ENCODE data around the gene ATG16L2. TPM values are rescaled to one million over a fixed set of nuclear protein-coding genes. Genes with fewer than 3 reads are reported as not detected.

ATG16L2 gene
- total RNA-seq, 1 donor from 2014 or later: 104 TPM

DNA sequence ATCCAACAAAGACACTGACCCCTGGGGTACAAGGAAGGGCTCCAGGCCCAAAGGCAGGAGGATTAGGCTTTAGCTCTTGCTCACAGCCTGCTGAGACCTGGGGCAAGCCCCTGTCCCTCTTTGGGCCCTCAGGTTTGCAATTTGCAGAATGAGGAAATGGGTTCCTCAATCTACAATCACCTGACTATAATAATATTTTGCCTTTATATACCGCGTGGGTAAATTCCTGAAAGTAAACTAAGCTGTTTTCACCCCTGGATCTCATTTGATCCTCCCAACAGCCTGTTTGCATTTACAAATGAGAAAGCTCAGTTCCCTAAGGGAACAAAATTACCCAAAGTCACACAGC is 21.2 kb upstream of the ATG16L2 start:
- no peak for ATAC-seq
- peak overlapping the region; percentile 70 for H3K4me3 ChIP-seq
- intact Hi-C loops (cut with DNase I): loop anchor here (10.0 kb wide), 1 partner anchor 58 kb away; no protein-coding TSS in a partner anchor
- no peaks in the 10 kb centered on the region for H3K9me3 ChIP-seq
- no peak for DNase-seq
- H3K27ac ChIP-seq: peak overlapping the region; percentile 79
- H3K4me1 ChIP-seq: peaks cover 48% of the 10 kb centered on the region
- no peaks in the 10 kb centered on the region for H3K36me3 ChIP-seq
- H3K27me3 ChIP-seq (ENCODE audit: low read depth): no peaks in the 10 kb centered on the region
- no peak for TF ChIP-seq CTCF (IDR thresholded peaks at IDR 0.05)

- ATAC-seq (peak; percentile 98), DNase-seq (peak; percentile 97)
- peaks cover 41% of the 10 kb centered on the region for H3K4me1 ChIP-seq
- no peaks in the 10 kb centered on the region for H3K36me3 ChIP-seq
- TF ChIP-seq CTCF (IDR thresholded peaks at IDR 0.05): peak; percentile 98
- intact Hi-C loops (cut with DNase I): loop anchor here (10.0 kb wide), 1 partner anchor 59 kb away; no protein-coding TSS in a partner anchor
- peak within 1 kb of the TSS; percentile 70 for H3K4me3 ChIP-seq
- no peaks in the 10 kb centered on the region for H3K27me3 ChIP-seq (ENCODE audit: low read depth)
- peak within 1 kb of the TSS; percentile 79 for H3K27ac ChIP-seq
- no peaks in the 10 kb centered on the region for H3K9me3 ChIP-seq
Observed at GRCh38 chr11:72793425-72794367, 20.5 kb upstream of the ATG16L2 start, which contains the start of gene STARD10. STARD10 (minus strand) TSS chr11:72794047; CDS start chr11:72781181, 12,866 bp downstream.

- Histone ChIP-seq H3K36me3 (no peaks in the 10 kb centered on the region), H3K27ac (no peak overlapping the region), H3K4me3 (no peak overlapping the region), H3K4me1 (peaks cover 11% of the 10 kb centered on the region), H3K9me3 (no peaks in the 10 kb centered on the region), H3K27me3 (ENCODE audit: low read depth) (no peaks in the 10 kb centered on the region)
- intact Hi-C loops (cut with DNase I): loop anchor here (10.0 kb wide), 1 partner anchor 64 kb away; no protein-coding TSS in a partner anchor
- ATAC-seq: no peak
- TF ChIP-seq CTCF (IDR thresholded peaks at IDR 0.05): no peak
- no peak for DNase-seq
Observed at GRCh38 chr11:72798361-72798760, 15.8 kb upstream of the ATG16L2 start.

DNA sequence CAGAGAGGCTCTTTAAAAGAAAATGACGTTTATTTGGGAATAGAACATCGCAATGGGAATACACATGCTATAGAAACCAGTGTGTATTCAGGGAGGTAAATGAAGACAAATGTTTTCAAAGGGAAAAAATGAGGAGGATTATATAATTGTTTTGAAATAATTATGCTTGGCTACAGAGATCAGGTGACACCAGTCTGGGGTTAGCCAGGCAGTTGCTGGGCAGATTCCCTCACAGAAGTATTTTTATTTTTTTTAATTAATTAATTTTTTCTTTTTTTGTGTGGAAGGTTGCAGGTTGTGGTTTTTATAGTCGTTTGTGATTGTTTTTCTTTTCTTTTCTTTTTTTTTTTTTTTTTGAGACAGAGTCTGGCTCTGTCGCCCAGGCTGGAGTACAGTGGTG is 14.8 kb upstream of the ATG16L2 start:
- intact Hi-C loops (cut with DNase I): loop anchor here (10.0 kb wide), 1 partner anchor 65 kb away; no protein-coding TSS in a partner anchor

DNA sequence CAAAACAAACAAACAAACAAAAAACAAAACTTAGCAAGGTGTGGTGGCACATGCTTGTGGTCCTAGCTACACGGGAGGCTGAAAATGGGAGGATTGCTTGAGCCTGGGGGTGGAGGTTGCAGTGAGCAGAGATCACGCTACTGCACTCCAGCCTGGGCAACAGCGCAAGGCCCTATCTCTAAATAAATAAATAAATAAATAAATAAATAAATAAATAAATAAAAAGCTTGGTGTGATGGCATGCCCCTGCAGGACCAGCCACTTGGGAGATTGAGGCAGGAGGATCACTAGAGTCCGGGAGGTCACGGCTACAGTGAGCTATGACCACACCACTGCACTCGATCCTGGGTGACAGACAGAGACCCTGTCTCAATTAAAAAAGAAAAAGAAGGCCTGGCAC is 11.4 kb upstream of the ATG16L2 start:
- no peaks in the 10 kb centered on the region for H3K27me3 ChIP-seq (ENCODE audit: low read depth)
- intact Hi-C loops (cut with DNase I): no loop called here
- H3K4me1 ChIP-seq: peaks cover 10% of the 10 kb centered on the region
- no peaks in the 10 kb centered on the region for H3K36me3 ChIP-seq
- H3K4me3 ChIP-seq: no peak overlapping the region
- no peak for TF ChIP-seq CTCF (IDR thresholded peaks at IDR 0.05)
- no peak for ATAC-seq
- no peaks in the 10 kb centered on the region for H3K9me3 ChIP-seq
- no peak overlapping the region for H3K27ac ChIP-seq
- no peak for DNase-seq

More for the DNA sequence above, 14.8 kb upstream of the ATG16L2 start:
- no peaks in the 10 kb centered on the region for H3K36me3 ChIP-seq
- no peaks in the 10 kb centered on the region for H3K27me3 ChIP-seq (ENCODE audit: low read depth)
- no peak for TF ChIP-seq CTCF (IDR thresholded peaks at IDR 0.05)
- DNase-seq (no peak), ATAC-seq (no peak)
- H3K4me3 ChIP-seq: no peak overlapping the region
- peaks cover 4% of the 10 kb centered on the region for H3K4me1 ChIP-seq
- H3K27ac ChIP-seq: no peak overlapping the region
- no peaks in the 10 kb centered on the region for H3K9me3 ChIP-seq
